ENCODE data around the gene MTFP1.

The MTFP1 gene

GRCh38 chr22:30423301-30423958 lies 2.1 kb upstream of the MTFP1 start:
- no peak for TF ChIP-seq CTCF (IDR thresholded peaks at IDR 0.05; ENCODE audit: extremely low read depth, missing control alignments)
- DNase-seq (ENCODE audit: low spot score): no peak

GRCh38 chr22:30423959-30424533 lies 1.5 kb upstream of the MTFP1 start:
- DNase-seq (ENCODE audit: low spot score): peak; percentile 98
- no peak for TF ChIP-seq CTCF (IDR thresholded peaks at IDR 0.05; ENCODE audit: extremely low read depth, missing control alignments)

GRCh38 chr22:30424534-30425326 lies 838 bp upstream of the MTFP1 start:
- TF ChIP-seq CTCF (IDR thresholded peaks at IDR 0.05; ENCODE audit: extremely low read depth, missing control alignments): no peak
- no peak for DNase-seq (ENCODE audit: low spot score)

GRCh38 chr22:30425327-30425615 lies 297 bp upstream of the MTFP1 start:
- no peak for DNase-seq (ENCODE audit: low spot score)
- TF ChIP-seq CTCF (IDR thresholded peaks at IDR 0.05; ENCODE audit: extremely low read depth, missing control alignments): no peak

GRCh38 chr22:30426388-30427353 lies 1.1 kb downstream of the MTFP1 start:
- peak; percentile 74 for DNase-seq (ENCODE audit: low spot score)
- TF ChIP-seq CTCF (IDR thresholded peaks at IDR 0.05; ENCODE audit: extremely low read depth, missing control alignments): peak; percentile 62

- no peak for TF ChIP-seq CTCF (IDR thresholded peaks at IDR 0.05; ENCODE audit: extremely low read depth, missing control alignments)
- no peak for DNase-seq (ENCODE audit: low spot score)
Observed at GRCh38 chr22:30427871-30428270, 2.3 kb downstream of the MTFP1 start.
